BE2C (cell line): ENCODE results near the gene FAM47E.
"Not testable (repeated sequence)": the region's sequence is repeated elsewhere in the genome, so short reads cannot be mapped to it uniquely, and the experiment has no call there.

Source experiments
- DNase-seq: peaks from one replicate; pipeline ENCODE4 v3.0.0-alpha.2; 2020
- H3K27me3 ChIP-seq: fragments of 250-450 bp; sonication (Bioruptor Pico); 2 replicates; pipeline ENCODE4 v1.5.1; 2020; ENCODE audit warnings: mild to moderate bottlenecking
- H3K36me3 ChIP-seq: fragments of 250-450 bp; sonication (Bioruptor Pico); 2 replicates; pipeline ENCODE4 v1.5.1; 2020; ENCODE audit warnings: mild to moderate bottlenecking
- H3K4me1 ChIP-seq: fragments of 250-450 bp; sonication (Bioruptor Pico); 2 replicates; pipeline ENCODE4 v1.5.1; 2020
- H3K4me3 ChIP-seq: 2 replicates; pipeline ENCODE4 v1.5.1; 2011; ENCODE audit warnings: low read depth, low read length
- H3K9me3 ChIP-seq: fragments of 250-450 bp; sonication (Bioruptor Pico); 2 replicates; pipeline ENCODE4 v1.5.1; 2020
- CTCF ChIP-seq: IDR thresholded peaks from 2 replicates; pipeline ENCODE4 v1.5.1; 2012; ENCODE audit warnings: mild to moderate bottlenecking, low read depth, low read length

The FAM47E gene

GRCh38 chr4:76280488-76281441 is 29.2 kb downstream of the FAM47E start:
- H3K27me3 ChIP-seq = peaks cover 3% of the 10 kb centered on the region; the same call in 1 of the 2 replicates
- H3K9me3 ChIP-seq = no peaks in the 10 kb centered on the region
- no peak for DNase-seq
- TF ChIP-seq CTCF = no peak
- no peak overlapping the region for H3K4me3 ChIP-seq
- no peaks in the 10 kb centered on the region; the same call in 1 of the 2 replicates for H3K4me1 ChIP-seq
- no peaks in the 10 kb centered on the region for H3K36me3 ChIP-seq

- not testable (repeated sequence) for H3K4me1 ChIP-seq
Measured at GRCh38 chr4:76281594-76281993, 30.1 kb downstream of the FAM47E start.

GRCh38 chr4:76282941-76283689 is 31.6 kb downstream of the FAM47E start:
- Histone ChIP-seq H3K4me3 (no peak overlapping the region), H3K4me1 (no peaks in the 10 kb centered on the region; the same call in 1 of the 2 replicates), H3K9me3 (no peaks in the 10 kb centered on the region), H3K36me3 (no peaks in the 10 kb centered on the region), H3K27me3 (no peaks in the 10 kb centered on the region)
- no peak for DNase-seq
- no peak for TF ChIP-seq CTCF

More at GRCh38 chr4:76281594-76281993, 30.1 kb downstream of the FAM47E start:
- not testable (repeated sequence) for H3K36me3 ChIP-seq, H3K27me3 ChIP-seq, DNase-seq, H3K4me3 ChIP-seq, H3K9me3 ChIP-seq

- no peak for DNase-seq
- H3K36me3 ChIP-seq = no peaks in the 10 kb centered on the region
- no peaks in the 10 kb centered on the region for H3K27me3 ChIP-seq
- TF ChIP-seq CTCF = no peak
- no peaks in the 10 kb centered on the region for H3K9me3 ChIP-seq
- no peaks in the 10 kb centered on the region; the same call in 1 of the 2 replicates for H3K4me1 ChIP-seq
- no peak overlapping the region for H3K4me3 ChIP-seq
Measured at GRCh38 chr4:76283900-76284299, 32.4 kb downstream of the FAM47E start.

- H3K4me1 ChIP-seq, H3K36me3 ChIP-seq, DNase-seq, H3K9me3 ChIP-seq, H3K27me3 ChIP-seq, H3K4me3 ChIP-seq: not testable (repeated sequence)
Measured at GRCh38 chr4:76287811-76288210, 36.3 kb downstream of the FAM47E start.

- Histone ChIP-seq H3K4me1 (no peaks in the 10 kb centered on the region), H3K4me3 (no peak overlapping the region), H3K9me3 (no peaks in the 10 kb centered on the region), H3K27me3 (no peaks in the 10 kb centered on the region), H3K36me3 (no peaks in the 10 kb centered on the region)
- TF ChIP-seq CTCF = no peak
- DNase-seq = no peak
Measured at GRCh38 chr4:76292730-76293129, 41.2 kb downstream of the FAM47E start.

- Histone ChIP-seq H3K4me1 (no peaks in the 10 kb centered on the region), H3K36me3 (no peaks in the 10 kb centered on the region), H3K27me3 (no peaks in the 10 kb centered on the region), H3K9me3 (no peaks in the 10 kb centered on the region), H3K4me3 (no peak overlapping the region)
- TF ChIP-seq CTCF = no peak
- DNase-seq = no peak
Measured at GRCh38 chr4:76293772-76294171, 42.3 kb downstream of the FAM47E start.
